Lower lobe of right lung (tissue), 2 donors: Measurements from ENCODE around the gene TSPOAP1. TPM values are rescaled to one million over a fixed set of nuclear protein-coding genes. Genes with fewer than 3 reads are reported as not detected.

Experiments
- ATAC-seq, 2 donors: fragments of 200-7000 bp; cut with Tn5 transposase; one replicate each; pipeline ENCODE4 v1.9.1; 2020 to 2022; ENCODE audit warnings: mild to moderate bottlenecking in 2 of 2, moderate library complexity in 2 of 2
- DNase-seq: peaks from one replicate; pipeline ENCODE4 v3.0.0-alpha.2; 2020
- H3K27ac ChIP-seq: fragments of 200-600 bp; one replicate; pipeline ENCODE4 v1.8.0; 2022
- H3K27me3 ChIP-seq: fragments of 200-600 bp; one replicate; pipeline ENCODE4 v1.8.0; 2022; ENCODE audit warnings: low read depth
- H3K36me3 ChIP-seq: fragments of 200-600 bp; one replicate; pipeline ENCODE4 v1.8.0; 2022; ENCODE audit warnings: mild to moderate bottlenecking
- H3K4me1 ChIP-seq: fragments of 200-600 bp; one replicate; pipeline ENCODE4 v1.8.0; 2022
- H3K4me3 ChIP-seq: fragments of 200-600 bp; one replicate; pipeline ENCODE4 v1.8.0; 2022; ENCODE audit warnings: mild to moderate bottlenecking
- H3K9me3 ChIP-seq: fragments of 200-600 bp; one replicate; pipeline ENCODE4 v1.8.0; 2022
- CTCF ChIP-seq: fragments of 200-600 bp; IDR thresholded peaks from one replicate; pipeline ENCODE4 v1.8.0; 2022; ENCODE audit warnings: antibody characterized with exemption, mild to moderate bottlenecking
- intact Hi-C: fragments of 100-400 bp; cut with DNase I; formaldehyde crosslinking; loops from one replicate; pipeline ENCODE4 v1.11.0; 2022
- total RNA-seq: library from RNA; stranded (reverse); fragmentation: NEBNext Ultra II Directional; extraction: Animal tissue kit (Norgen Biotek cat#: 25700); gene quantifications from one replicate; pipeline ENCODE4 v1.2.1, GENCODE V29; 2021
- donor health status: DM: no; HTN: yes; CAD: no; lungs with severe emphysema.

TSPOAP1 gene
- total RNA-seq, 1 donor from 2014 or later = 20.2 TPM

- peaks cover 41% of the 10 kb centered on the region for H3K36me3 ChIP-seq
- H3K4me3 ChIP-seq = no peak overlapping the region
- DNase-seq (no peak), ATAC-seq (no peak)
- H3K4me1 ChIP-seq = no peaks in the 10 kb centered on the region
- no peaks in the 10 kb centered on the region for H3K9me3 ChIP-seq
- TF ChIP-seq CTCF = no peak
- no peak overlapping the region for H3K27ac ChIP-seq
- H3K27me3 ChIP-seq = no peaks in the 10 kb centered on the region
- intact Hi-C loops = no loop called here
Observed at GRCh38 chr17:58360296-58361063, 31.9 kb upstream of the TSPOAP1 start.

- peaks cover 41% of the 10 kb centered on the region for H3K36me3 ChIP-seq
- no peak for TF ChIP-seq CTCF
- intact Hi-C loops = no loop called here
- H3K27me3 ChIP-seq = no peaks in the 10 kb centered on the region
- no peaks in the 10 kb centered on the region for H3K9me3 ChIP-seq
- no peak for ATAC-seq
- no peak overlapping the region for H3K27ac ChIP-seq
- H3K4me3 ChIP-seq = no peak overlapping the region
- no peak for DNase-seq
- H3K4me1 ChIP-seq = no peaks in the 10 kb centered on the region
Observed at GRCh38 chr17:58358408-58359172, 30.0 kb upstream of the TSPOAP1 start.

GRCh38 chr17:58357312-58358297 lies 29.0 kb upstream of the TSPOAP1 start:
- TF ChIP-seq CTCF = no peak
- H3K27me3 ChIP-seq = no peaks in the 10 kb centered on the region
- no peaks in the 10 kb centered on the region for H3K9me3 ChIP-seq
- no peak for DNase-seq
- H3K4me1 ChIP-seq = peaks cover 9% of the 10 kb centered on the region
- ATAC-seq = no peak
- intact Hi-C loops = no loop called here
- peaks cover 32% of the 10 kb centered on the region for H3K36me3 ChIP-seq
- H3K4me3 ChIP-seq = no peak overlapping the region
- no peak overlapping the region for H3K27ac ChIP-seq

- no peaks in the 10 kb centered on the region for H3K27me3 ChIP-seq
- TF ChIP-seq CTCF = no peak
- H3K9me3 ChIP-seq = no peaks in the 10 kb centered on the region
- H3K36me3 ChIP-seq = peaks cover 32% of the 10 kb centered on the region
- H3K4me3 ChIP-seq = no peak overlapping the region
- ATAC-seq (no peak), DNase-seq (no peak)
- intact Hi-C loops = no loop called here
- peaks cover 14% of the 10 kb centered on the region for H3K4me1 ChIP-seq
- H3K27ac ChIP-seq = no peak overlapping the region
Observed at GRCh38 chr17:58356231-58356630, 27.6 kb upstream of the TSPOAP1 start.

GRCh38 chr17:58354541-58355216 lies 26.1 kb upstream of the TSPOAP1 start:
- no peaks in the 10 kb centered on the region for H3K9me3 ChIP-seq
- peaks cover 38% of the 10 kb centered on the region for H3K36me3 ChIP-seq
- no peak overlapping the region for H3K27ac ChIP-seq
- TF ChIP-seq CTCF = no peak
- no peak overlapping the region for H3K4me3 ChIP-seq
- no peak for ATAC-seq
- intact Hi-C loops = no loop called here
- H3K27me3 ChIP-seq = no peaks in the 10 kb centered on the region
- DNase-seq = no peak
- peaks cover 22% of the 10 kb centered on the region for H3K4me1 ChIP-seq
